Activated CD8-positive, alpha-beta memory T cell treated with anti-CD3 and anti-CD28 coated beads, Interleukin-2, amount 50 U/mL, for 1 hour (primary cell): Measurements from ENCODE around the gene IL1RAPL2.

ENCODE experiments used
- DNase-seq: peaks from one replicate; pipeline ENCODE4 v3.0.0-alpha.2; 2020; ENCODE audit errors: extremely low read depth

Gene IL1RAPL2

DNA sequence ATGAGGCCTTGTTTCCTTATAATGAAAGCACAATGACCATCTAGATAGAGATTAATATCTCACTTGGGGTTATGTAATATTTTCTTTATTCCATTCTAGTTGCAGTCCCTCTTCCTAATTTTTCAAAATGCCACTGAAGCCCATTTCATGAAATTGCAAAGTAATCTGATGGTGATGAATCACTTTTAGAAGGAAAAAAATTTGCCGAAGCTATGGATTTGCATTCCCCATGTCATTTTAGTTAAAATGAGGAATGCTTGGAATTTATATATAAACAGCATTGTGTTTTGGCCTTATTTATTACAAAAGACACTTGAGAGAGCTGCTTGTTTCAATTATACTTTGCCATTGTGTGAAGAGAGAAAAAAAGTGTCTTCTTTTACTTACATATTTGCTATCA, 896.2 kb downstream of the IL1RAPL2 start:
- no peak for DNase-seq

DNA sequence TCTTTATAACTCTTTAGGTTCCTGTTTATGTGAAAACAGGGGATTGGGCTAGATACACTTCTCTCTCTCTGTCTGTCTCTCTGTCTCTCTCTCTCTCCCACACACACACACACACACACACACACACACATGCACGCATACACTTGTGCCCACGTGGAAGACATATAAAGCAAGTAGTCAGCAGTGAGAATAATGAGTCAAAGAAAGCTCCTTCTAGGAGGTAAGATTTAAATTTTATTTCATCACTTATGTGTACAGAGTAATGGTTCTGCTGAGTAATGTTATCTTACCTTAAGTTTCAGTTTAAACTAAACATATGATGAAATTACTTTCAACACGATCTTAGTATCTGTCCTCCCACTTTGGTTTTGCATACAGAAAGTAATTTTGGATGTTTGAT, 897.5 kb downstream of the IL1RAPL2 start:
- no peak for DNase-seq

DNA sequence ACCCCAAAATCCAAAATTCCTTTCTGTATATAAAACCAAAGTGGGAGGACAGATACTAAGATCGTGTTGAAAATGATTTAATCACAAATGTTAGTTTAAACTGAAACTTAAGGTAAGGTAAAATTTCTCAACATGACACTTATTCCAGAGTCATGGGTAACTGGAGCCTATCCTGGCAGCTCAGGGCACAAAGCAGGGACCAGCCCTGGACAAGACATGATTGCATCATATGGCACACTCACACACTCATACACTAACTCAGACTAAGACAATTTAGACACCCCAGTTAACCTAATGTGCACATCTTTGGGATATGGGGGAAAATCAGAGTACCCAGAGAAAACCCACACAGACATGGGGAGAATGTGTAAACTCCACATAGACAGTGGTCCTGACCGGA, 898.6 kb downstream of the IL1RAPL2 start:
- no peak for DNase-seq

DNA sequence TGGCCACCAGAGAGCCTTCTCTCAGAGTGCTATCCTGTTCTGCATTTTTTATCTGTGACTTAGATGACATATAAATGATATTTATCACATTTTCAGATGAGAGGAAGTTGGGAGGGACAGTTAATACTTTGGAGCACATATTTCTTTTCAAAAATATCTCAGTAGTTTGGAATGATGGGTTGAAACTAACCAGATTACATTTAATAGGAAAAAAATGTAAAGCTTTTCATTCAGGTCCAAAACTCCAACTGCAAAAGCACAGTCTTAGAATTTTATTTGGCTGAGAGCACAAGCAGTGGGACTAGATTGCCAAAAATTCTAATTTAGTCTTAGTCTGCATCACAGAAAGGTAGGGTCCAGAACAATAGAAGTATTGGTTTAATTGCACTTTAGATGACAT, 902.7 kb downstream of the IL1RAPL2 start:
- no peak for DNase-seq

DNA sequence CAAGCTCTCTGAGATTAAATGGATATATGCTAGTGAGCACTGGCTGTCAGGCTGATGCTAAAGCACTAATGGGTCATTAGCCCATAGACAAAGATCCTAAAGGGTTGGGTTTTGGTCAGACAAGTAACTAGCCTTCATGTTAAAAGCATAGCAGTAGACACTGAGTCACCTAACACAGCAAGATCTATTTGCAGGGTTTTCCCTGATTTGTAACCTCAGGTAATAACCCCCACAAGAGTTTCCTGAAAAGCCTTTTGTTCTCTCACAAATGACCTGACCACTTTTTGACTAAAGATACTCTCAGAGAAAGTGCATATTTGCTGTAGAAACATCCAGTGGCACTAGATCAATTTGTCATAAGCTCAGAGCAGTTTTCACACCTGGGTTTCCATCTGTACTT, 905.6 kb downstream of the IL1RAPL2 start:
- DNase-seq = no peak

DNA sequence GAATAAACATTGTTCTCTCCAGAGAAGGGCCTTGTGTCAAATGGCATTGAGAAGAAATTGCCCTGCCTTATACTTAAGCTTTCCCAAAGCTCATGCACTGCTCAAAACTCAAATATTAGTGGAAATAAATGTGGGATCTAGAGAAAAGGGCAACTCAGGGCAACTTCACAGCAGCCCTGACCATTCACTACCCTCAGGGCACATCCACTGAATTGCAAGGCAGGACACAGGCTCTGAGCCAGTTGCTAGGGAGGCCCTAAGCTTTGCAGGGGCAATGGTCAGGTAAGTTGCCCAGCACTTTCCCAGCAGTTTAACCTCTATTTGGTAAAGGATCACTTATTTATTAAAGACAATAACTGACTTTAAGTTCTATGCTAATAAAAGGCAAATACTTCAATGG, 909.8 kb downstream of the IL1RAPL2 start:
- DNase-seq = no peak

DNA sequence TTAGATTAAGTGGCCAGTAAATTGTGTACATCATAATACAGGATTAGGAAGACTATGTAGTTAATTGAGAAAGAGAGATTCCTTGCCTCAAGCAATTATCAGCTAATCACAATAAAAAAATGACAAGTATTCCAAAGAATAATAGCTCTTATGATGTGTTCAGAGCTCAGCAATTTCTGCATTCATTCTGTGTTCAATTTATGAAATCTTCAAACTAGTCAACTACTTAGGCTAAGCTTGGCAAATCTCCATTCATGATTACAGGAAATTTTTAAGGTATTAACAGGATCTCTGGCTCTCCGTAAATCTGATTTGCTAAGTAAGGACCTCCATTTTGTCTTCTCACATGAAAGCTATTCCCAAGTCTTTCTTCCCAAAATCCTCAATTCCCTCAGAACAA, 911.4 kb downstream of the IL1RAPL2 start:
- DNase-seq = no peak

DNA sequence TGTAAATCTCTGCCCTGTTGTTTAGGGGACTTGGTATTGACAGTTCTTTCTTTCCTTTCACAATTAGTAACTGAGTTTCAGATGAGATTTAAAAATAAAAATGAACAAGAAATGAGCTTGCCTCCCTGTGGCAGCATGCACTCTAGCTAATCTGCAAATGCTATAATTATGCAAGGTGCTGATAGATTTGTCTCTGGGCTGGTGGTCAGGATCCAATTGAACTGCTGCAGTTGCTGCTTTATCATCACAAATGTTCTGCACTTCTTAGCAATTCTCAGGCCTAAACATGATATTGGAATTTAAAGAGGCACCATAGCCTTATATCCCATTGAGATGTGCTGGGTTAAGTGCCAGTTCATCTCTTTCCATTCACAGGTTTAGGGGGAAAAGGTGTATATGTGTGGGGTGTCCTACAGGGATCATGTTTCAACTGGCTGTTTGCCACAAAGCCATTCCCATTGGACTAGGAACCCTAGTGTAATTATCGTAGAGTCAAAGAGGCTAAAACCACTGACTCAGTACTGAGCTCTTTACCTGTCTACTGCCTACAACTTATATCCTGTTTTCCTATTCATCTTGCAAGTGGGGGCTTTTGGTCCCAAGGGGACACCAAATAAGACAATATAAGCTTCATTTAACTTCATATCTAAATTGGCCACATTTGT, 914.8 kb downstream of the IL1RAPL2 start:
- DNase-seq = no peak

DNA sequence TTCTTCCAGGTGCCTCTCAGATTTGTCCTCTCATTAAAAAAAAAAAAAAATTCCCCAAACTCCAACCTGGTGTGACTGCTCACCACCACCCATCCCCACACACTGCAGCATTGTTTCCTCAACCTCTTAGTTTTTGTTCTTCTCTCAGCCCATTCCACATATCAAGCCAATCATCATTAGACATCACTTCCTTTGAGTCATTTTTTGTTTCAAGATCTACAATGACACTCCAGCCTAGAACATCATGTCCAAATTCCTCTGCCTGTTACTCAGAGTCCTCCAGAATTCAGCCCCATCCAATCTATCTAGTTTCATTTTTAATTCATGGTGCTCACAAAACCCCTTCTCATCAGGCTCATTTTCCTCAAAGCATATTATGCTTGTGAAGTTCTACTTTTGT, 917.0 kb downstream of the IL1RAPL2 start:
- no peak for DNase-seq

DNA sequence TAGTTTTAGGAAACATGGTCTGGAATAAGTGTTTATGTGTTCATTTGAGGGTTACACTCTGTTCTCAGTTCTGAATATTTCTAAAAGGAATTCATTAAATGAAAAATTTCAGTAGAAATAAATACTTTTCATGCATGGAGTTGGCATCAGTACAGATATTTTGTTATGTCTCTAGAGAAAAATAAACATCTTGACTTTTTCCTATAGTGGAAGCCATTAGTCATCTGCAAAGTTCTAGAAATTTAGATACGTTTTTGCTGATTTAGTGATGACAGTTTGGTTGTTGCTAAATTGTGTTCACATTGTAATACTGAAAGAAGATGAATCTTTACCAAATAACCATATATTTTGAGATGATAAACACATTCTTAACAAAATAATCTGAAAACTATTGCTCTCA, 922.7 kb downstream of the IL1RAPL2 start:
- no peak for DNase-seq

DNA sequence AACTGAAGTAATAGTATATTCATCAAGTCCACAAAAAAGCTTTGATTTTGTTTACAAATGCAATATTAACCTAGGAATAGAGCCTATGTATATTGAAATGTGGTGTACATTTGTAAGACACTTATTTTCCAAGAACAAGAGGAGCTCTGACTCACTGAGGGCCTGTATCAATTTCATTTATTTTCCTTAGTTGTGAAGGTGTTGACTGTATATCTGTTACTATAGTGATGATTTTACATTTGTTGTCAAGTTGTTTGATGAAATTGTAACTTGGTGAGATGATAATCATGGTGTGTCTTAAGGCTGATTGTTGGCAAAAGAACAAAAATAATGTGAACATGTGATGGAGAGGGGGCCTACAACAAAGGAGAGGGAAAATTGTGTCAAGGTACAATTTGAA, 929.4 kb downstream of the IL1RAPL2 start:
- no peak for DNase-seq

DNA sequence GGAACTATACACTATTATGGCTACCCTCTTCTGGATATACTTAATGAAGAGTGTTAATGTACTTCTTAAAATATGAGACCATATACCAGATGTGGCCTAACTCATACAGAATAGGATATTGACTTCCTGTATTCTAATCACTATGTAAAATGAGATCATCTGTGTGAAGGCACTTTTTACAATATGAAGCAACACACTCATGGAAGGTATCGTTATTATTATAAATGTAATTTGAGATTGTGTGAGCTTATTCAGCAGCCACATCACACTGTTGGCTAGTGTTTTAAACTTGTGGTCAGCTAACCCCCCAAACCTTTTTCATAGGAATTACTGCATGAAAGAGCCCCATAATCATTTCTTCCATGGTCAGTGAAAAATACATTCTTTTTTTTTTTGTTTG, 936.3 kb downstream of the IL1RAPL2 start:
- DNase-seq = no peak

DNA sequence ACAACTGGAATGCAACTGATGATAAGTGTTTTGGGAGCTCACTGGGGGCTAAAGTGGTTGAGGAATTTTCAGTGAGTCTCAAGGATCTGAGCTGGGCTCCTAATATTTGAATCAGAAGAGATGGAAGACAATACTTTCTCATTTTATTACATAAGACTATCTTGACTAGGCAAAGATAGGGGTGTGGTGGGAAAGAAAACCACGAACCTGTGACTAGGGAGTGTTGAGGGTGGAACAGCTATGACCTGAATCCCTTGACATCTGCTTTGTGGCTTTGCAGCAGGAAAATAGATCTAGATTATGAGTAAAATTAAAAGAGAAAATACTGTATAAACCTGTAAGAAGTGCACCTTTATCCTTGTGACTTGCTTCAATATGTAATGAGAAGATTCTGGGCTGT, 949.6 kb downstream of the IL1RAPL2 start:
- DNase-seq = no peak

DNA sequence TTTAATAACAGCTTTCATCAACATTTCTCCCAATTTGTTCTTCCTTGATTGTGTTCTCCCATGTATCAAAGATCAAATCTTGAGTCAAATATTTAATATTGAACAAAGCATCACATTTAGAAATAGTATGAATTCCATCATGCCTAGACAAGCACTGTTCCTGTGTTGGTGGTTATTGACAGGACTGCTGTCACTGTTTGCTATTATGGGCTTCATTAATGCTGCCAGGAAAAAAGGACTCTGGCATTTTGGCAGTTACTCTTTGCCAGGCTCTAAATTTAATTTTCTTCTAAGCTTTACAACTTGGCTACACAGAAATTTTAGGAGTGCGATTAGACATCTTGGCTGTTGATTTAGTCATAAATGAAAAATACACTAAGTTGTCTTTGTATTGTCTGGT, 960.4 kb downstream of the IL1RAPL2 start:
- no peak for DNase-seq

DNA sequence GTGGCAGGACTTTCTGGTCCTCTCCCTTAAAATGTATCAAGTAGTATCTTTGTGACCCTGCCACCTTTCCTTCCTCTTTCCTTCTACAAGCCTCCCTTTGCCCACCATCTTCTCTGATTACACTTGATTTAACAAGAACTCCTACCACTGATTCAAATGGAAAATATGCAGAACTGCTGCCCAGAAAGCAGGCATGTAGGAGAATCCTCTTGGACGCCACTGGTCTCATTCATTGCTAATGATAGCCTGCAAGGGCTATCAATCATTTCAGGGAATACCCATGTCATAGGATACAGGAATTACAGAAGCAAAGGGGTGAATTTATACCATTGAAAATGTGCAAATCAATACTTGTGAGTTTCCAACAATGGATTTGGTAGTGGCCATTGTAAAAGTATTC, 961.8 kb downstream of the IL1RAPL2 start:
- DNase-seq = no peak

DNA sequence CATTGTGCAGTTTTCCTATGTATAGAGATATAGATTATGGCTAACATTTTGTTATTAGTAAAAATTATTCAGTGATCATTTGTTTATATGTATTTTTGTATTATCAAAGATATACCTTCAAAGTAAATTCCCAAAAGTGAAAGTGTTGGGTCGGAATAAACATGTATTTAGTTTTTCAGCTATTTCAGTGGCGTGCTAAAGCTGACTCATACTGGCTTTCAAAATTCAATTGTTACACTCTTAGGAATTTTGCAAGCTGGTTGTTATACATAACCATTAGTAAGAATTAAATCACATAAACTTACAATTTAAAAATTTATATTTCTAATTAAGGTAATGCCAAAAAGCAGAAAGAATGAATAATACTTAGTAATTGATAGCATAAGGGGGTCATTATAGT, 968.0 kb downstream of the IL1RAPL2 start:
- no peak for DNase-seq

DNA sequence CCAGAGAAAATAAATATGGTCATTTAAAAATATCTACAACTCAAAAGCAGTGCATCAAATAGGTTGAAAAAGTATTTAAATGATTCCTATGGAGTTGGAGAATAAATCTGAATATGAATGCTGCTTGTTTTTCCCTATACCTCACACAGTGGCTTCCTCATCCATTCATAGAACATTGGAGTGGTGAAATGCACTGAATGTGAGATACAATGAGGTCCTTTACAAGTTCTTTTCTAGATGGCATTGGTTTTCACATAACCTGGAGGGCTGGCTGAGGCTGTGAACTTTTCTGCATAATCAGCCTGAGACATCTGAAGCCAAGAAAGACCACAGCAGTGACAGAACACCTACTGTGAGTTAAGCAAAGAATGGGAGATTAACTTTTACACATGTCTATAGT, 977.3 kb downstream of the IL1RAPL2 start:
- DNase-seq = no peak

DNA sequence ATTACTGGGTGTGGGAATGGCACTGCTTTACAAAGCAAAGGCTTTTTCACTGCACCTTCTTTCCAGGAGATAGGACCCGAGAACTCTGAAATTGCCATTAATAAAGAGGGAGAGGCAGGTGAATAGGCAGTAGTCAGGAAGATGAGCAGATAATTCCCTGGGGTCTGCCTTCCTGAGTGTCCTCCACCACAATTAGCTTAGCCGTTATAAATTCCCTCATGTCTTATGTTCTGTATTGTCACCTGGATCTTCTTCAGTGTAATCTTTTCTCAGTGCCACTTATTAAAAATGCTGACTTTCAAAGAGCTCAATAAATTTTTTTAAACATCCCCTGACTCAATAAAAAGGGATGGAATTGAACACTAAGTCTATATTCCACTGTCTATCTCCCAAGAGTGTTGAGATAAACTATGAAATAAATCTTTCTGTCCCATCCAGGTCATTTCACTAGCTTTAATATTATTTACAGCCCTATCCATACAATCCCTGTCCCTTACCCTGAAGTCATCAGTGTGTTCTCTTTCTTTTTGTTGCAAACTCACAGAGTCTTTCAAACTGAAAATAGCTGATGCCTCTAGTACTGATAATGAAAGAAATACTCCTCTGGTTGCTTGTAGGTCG, 984.2 kb downstream of the IL1RAPL2 start:
- DNase-seq = no peak

DNA sequence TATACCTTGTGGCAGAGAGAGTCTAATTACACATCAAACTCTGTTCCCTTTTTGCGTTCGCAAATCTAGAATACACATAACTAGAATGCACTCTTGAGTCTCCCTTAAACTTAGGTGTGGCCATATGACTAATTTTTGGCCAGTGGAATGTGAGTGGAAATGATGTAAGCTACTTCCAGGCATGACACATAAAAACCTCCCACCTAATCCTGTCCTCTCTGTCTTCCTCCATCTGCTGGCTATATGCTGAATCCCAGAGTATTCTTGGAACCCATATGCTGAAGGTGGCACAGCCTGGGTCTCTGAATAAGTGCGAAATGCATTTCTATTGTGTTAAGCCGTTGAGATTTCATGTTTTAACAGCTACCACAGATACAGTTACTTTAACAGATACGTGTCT, 986.4 kb downstream of the IL1RAPL2 start:
- no peak for DNase-seq

DNA sequence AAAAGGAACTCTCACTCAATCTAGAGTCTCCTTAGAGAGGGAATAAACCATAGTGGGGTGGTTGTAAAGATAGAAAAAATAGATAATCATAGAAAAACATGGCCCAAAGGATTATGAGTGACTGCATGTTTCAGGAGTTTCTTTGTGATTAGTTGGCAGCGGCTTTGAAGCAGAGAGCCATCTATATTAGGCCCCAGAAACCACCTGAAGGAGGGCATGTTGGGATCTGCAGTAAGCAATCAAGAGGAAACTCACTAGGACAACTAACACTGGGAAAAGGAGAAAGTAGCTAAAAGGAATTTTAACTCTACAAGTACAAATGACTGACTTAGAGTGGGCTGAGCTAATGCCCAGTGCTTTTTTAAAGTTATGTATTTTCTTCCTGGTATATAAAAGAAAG, 987.1 kb downstream of the IL1RAPL2 start:
- no peak for DNase-seq

DNA sequence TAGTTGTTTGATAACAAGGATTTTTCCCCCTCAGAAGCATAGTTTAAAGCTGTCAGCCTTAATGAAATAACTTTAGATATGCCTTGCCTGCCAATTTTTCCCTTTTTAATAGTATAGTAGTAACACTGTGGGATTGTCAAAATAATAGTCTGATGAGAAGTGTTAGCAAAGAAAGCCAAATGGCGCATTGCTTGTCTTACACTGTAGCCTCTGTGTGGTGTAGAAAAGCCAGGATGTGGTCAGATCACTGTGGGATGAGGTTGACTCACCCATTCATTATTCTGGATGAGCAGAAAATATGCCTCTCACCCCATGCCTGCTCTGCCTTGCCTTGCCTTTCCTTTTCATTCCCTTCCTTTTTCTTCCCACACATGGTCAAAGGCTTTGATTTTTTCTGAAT, 998.5 kb downstream of the IL1RAPL2 start:
- DNase-seq = no peak

DNA sequence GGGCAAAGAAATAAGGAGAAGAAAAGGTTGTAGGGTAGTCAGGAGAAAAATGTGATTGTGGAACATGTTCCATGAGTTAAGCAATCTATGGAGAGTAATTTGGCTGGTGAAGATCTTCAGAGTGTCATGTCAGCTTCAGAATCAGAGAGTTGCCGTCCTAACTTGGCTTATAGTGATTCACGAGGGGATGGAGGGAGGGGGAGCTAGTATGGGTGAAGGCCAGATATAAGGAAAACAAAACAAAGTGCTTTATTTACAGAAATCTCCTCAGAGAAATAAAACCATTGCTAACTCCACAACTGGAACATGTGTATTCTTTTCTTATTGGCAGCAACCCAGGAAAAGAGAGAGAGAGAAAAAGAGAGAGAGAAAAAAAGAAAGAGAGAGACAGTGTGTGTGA, 999.9 kb downstream of the IL1RAPL2 start:
- no peak for DNase-seq

DNA sequence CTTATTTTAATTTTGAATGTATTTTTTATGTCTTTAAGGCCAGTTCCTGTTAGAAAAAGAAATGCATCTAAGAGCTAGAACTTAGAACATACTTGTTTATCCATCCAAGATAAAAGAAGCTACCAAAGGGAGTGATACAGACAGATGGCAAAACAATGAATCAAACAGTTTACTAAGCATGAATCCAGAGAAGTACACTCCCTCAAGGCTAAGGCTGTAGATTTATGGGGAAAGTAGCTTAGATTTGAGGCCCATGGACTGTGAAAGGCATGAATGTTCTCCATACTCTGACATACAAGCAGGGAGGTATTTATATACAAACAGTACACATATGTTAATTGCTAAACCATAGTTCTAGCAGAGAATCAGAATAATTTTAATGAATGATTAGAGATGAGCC, 1001.1 kb downstream of the IL1RAPL2 start:
- no peak for DNase-seq

DNA sequence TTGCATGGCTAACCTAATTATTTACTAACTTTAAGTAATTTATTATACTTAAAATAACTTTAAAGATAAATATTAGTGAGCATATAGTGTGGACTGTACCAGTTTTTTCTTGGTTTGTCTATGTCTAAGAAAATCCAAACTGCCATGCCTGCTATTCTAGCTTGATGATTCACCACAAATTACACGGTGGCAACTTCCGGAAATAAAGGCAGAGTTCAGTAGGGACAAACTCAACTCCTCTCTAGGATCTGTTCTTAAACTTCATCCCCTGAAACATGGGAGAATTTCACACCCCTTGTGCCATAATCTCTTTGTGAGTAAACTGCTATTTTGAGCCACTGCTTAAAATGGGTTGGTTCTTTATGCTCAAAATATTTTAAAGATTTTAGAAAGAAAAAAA, 1042.7 kb downstream of the IL1RAPL2 start:
- no peak for DNase-seq
